NCI-H82 (cell line): ENCODE data around the gene RAPH1.
A peak's percentile ranks its signal among the peaks of the same experiment; 100 is the strongest.

Experiments
- DNase-seq: peaks from one replicate; lab custom pipeline; 2025; lab: John Stamatoyannopoulos, UW

RAPH1 gene

GRCh38 chr2:203489531-203489930, 45.6 kb downstream of the RAPH1 start:
- DNase-seq: peak; percentile 77

- DNase-seq: peak; percentile 59
These were observed 50.6 kb downstream of the RAPH1 start for GRCh38 chr2:203484266-203485112.

GRCh38 chr2:203480623-203481022, 54.5 kb downstream of the RAPH1 start:
- no peak for DNase-seq

- no peak for DNase-seq
These were observed 58.2 kb downstream of the RAPH1 start for GRCh38 chr2:203476881-203477280.

GRCh38 chr2:203471323-203471722, 63.8 kb downstream of the RAPH1 start:
- no peak for DNase-seq

GRCh38 chr2:203470371-203470770, 64.7 kb downstream of the RAPH1 start:
- DNase-seq: peak; percentile 11

- no peak for DNase-seq
These were observed 65.6 kb downstream of the RAPH1 start for GRCh38 chr2:203469546-203469945.

- DNase-seq: no peak
These were observed 71.8 kb downstream of the RAPH1 start for GRCh38 chr2:203463266-203463678.

- DNase-seq: no peak
These were observed 72.8 kb downstream of the RAPH1 start for GRCh38 chr2:203462308-203462707.

GRCh38 chr2:203461746-203462145, 73.4 kb downstream of the RAPH1 start:
- no peak for DNase-seq

GRCh38 chr2:203455209-203455608, 79.9 kb downstream of the RAPH1 start:
- no peak for DNase-seq

GRCh38 chr2:203453858-203454451, 81.1 kb downstream of the RAPH1 start:
- peak; percentile 65 for DNase-seq

GRCh38 chr2:203451689-203452088, 83.4 kb downstream of the RAPH1 start:
- no peak for DNase-seq

- no peak for DNase-seq
These were observed 84.1 kb downstream of the RAPH1 start for GRCh38 chr2:203451011-203451410.

GRCh38 chr2:203450561-203450960, 84.5 kb downstream of the RAPH1 start:
- no peak for DNase-seq

GRCh38 chr2:203446780-203447179, 88.3 kb downstream of the RAPH1 start:
- no peak for DNase-seq

- no peak for DNase-seq
These were observed 89.0 kb downstream of the RAPH1 start for GRCh38 chr2:203446071-203446481.

- DNase-seq: no peak
These were observed 90.4 kb downstream of the RAPH1 start for GRCh38 chr2:203444738-203445137.

- DNase-seq: no peak
These were observed 92.6 kb downstream of the RAPH1 start for GRCh38 chr2:203442463-203442862.

GRCh38 chr2:203441463-203441862, 93.6 kb downstream of the RAPH1 start:
- no peak for DNase-seq

GRCh38 chr2:203440671-203441070, 94.4 kb downstream of the RAPH1 start:
- DNase-seq: no peak

GRCh38 chr2:203438528-203438927, 96.6 kb downstream of the RAPH1 start:
- DNase-seq: no peak

GRCh38 chr2:203437511-203437910, 97.6 kb downstream of the RAPH1 start:
- no peak for DNase-seq

- DNase-seq: peak; percentile 36
These were observed 98.6 kb downstream of the RAPH1 start for GRCh38 chr2:203436496-203436895.
